Measurements from ENCODE around the gene CLCN5.

CLCN5 gene

GRCh38 chrX:49978176-49978575, 55.8 kb downstream of the CLCN5 start:
- no peak overlapping the region for H3K27ac ChIP-seq
- no peak for TF ChIP-seq ZFX (IDR thresholded peaks at IDR 0.05)
- no peak for TF ChIP-seq CTCF (conservative IDR thresholded peaks at IDR 0.05)

- H3K27ac ChIP-seq = no peak overlapping the region
- TF ChIP-seq CTCF (conservative IDR thresholded peaks at IDR 0.05) = no peak
- TF ChIP-seq ZFX (IDR thresholded peaks at IDR 0.05) = no peak
Observed at GRCh38 chrX:49986058-49986457, 63.7 kb downstream of the CLCN5 start.

- TF ChIP-seq CTCF (conservative IDR thresholded peaks at IDR 0.05) (no peak), ZFX (IDR thresholded peaks at IDR 0.05) (no peak)
- H3K27ac ChIP-seq = no peak overlapping the region
Observed at GRCh38 chrX:49987651-49988050, 65.3 kb downstream of the CLCN5 start.

GRCh38 chrX:49988143-49988542, 65.7 kb downstream of the CLCN5 start:
- TF ChIP-seq CTCF (conservative IDR thresholded peaks at IDR 0.05) (no peak), ZFX (IDR thresholded peaks at IDR 0.05) (no peak)
- no peak overlapping the region for H3K27ac ChIP-seq

- no peak for TF ChIP-seq ZFX (IDR thresholded peaks at IDR 0.05)
- no peak for TF ChIP-seq CTCF (conservative IDR thresholded peaks at IDR 0.05)
- no peak overlapping the region for H3K27ac ChIP-seq
Observed at GRCh38 chrX:49991758-49992157, 69.4 kb downstream of the CLCN5 start.

- H3K27ac ChIP-seq = no peak overlapping the region
- TF ChIP-seq ZFX (IDR thresholded peaks at IDR 0.05) (no peak), CTCF (conservative IDR thresholded peaks at IDR 0.05) (no peak)
Observed at GRCh38 chrX:49992853-49993252, 70.5 kb downstream of the CLCN5 start.

- H3K27ac ChIP-seq = no peak overlapping the region
- TF ChIP-seq ZFX (IDR thresholded peaks at IDR 0.05) (no peak), CTCF (conservative IDR thresholded peaks at IDR 0.05) (no peak)
Observed at GRCh38 chrX:49993661-49994060, 71.3 kb downstream of the CLCN5 start.
